GM21786 (cell line): Measurements from ENCODE around the gene ACTL8.

ENCODE experiments used
- ATAC-seq: cut with Tn5 transposase; IDR thresholded peaks from one replicate; pipeline ENCODE4 v1.9.1; 2021; ENCODE audit not compliant: unreplicated experiment

Gene ACTL8

GRCh38 chr1:17765444-17766411 lies 10.6 kb downstream of the ACTL8 start:
- no peak for ATAC-seq

- no peak for ATAC-seq
These were observed 13.6 kb downstream of the ACTL8 start for GRCh38 chr1:17768651-17769241.

GRCh38 chr1:17770983-17771382 lies 15.8 kb downstream of the ACTL8 start:
- no peak for ATAC-seq

GRCh38 chr1:17772615-17773212 lies 17.6 kb downstream of the ACTL8 start:
- no peak for ATAC-seq

DNA sequence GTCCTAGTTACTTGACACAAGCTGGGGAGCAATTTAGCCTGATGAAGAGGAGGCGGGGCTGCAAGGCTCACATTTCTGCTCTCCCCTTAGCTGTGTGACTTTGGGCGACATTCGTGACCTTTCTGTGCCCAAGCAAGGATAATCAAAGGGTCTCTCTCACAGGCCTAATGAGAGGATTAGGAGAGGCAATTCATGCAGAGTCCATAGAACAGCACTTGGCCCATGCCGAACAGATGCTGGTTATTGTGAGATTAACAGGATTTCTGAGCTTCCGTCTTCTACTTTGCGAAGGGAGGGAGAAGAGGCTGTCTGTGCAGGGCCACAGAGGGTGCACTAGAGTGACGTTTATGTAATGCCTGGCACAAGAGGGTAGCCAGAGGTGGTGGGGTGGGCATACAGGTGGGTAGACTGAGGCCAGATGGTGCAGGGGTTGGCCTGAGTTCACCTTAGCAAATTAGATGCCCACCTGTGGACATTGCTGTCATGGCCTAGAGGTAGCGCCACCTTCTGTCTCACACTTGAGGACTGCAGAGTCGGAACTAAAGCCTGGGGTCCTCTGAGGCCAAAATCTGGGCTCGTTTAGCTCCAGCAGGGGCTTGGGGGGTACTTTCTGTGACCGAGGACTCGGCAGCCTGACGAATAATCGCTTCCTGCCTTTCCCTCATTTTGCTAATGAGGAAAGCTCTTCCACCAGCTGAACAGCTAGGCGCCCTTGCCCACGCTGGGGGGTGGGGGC lies 18.6 kb downstream of the ACTL8 start:
- ATAC-seq: no peak

- no peak for ATAC-seq
These were observed 19.3 kb downstream of the ACTL8 start for GRCh38 chr1:17774452-17774851.

DNA sequence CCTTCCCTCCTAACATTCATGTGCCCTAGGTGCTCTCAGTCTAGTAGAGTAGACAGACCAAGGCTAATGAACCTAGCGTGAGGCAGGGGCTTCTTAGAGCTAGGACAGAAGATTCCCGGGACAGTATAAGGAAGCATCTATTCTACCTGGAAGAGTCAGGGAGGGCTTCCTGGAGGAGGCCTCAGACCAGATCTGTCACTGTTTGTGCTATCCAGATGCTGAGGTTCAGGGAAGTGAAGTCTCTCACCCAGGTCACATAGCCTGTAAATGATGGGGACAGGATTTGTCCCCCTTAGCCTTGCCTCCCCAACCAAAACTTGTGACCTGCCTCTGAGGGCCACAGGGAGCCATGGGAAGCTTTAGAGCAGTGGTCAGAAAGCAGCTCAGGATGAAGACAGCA lies 20.7 kb downstream of the ACTL8 start:
- ATAC-seq: no peak

GRCh38 chr1:17776426-17776825 lies 21.3 kb downstream of the ACTL8 start:
- no peak for ATAC-seq

GRCh38 chr1:17777330-17777729 lies 22.2 kb downstream of the ACTL8 start:
- ATAC-seq: no peak

DNA sequence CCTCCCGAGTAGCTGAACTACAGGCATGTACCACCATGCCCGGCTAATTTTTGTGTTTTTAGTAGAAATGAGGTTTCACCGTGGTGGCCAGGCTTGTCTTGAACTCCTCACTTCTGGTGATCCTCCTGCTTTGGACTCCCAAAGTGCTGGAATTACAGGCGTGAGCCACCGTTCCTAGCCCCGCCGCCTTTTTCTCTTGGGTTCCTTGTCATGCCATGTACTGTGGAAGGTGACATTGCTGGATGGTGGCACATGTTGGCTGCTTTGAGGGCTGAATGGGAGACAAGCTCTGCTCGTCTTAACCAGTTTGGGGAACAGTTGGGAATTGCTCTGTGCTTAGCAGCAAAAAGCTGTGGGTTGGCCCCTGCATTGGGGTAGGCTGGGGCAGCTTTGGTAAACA lies 22.7 kb downstream of the ACTL8 start:
- ATAC-seq: no peak

GRCh38 chr1:17780916-17781315 lies 25.8 kb downstream of the ACTL8 start:
- ATAC-seq: no peak

DNA sequence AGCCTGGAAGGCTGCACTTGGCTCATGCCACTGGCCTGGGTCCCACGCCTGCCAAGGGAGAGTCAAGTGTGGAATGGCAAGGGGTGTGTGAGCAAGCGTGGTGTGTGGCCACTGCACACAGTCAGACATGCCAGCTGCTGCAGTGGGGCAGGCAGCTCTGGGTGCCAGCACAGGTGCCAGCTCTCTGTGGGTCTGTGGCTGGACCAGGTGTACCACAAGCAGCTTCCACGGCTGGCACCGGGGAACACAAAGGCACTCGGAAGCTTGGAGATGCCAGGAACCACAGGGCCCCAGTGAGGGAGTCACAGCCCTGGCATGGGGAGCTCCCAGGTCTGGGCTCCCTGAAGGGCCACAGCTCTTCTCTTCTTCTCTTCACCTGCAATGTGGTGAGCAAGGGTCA lies 34.8 kb downstream of the ACTL8 start:
- ATAC-seq: no peak

DNA sequence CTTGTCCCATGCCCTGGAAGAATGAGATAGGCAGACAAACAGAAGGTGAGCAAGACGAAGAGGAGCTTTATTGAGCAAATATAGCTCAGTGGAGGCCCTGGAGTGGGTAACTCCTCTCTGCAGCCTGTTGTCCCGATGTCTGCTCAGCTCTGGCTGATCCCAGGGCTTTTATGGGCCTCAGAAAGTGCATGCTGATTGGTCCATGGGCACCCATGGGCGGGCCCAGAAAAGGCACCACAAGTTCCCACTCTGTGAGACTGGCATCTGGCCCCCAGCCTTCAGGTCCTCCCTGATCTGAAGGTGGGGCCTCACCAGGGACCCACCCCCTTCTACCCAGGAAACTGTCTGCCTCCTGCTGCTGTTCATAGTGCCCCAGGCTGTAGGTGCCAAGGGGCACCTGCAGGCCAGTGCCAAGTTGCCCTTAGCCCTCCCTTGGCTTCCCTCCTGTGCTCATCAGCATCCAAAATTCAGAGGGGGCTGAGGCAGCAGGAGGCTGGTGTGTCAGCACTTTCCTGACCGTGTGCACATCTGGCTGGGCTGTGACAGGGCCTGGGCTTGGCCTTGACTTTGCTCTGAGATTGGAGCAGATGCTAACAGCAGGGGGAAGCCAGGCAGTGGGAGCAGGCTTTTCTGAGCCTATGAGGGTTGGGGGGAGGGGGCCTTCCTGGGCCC lies 35.4 kb downstream of the ACTL8 start:
- ATAC-seq: no peak

GRCh38 chr1:17791055-17791390 lies 35.9 kb downstream of the ACTL8 start:
- no peak for ATAC-seq

GRCh38 chr1:17791480-17791879 lies 36.3 kb downstream of the ACTL8 start:
- ATAC-seq: no peak

DNA sequence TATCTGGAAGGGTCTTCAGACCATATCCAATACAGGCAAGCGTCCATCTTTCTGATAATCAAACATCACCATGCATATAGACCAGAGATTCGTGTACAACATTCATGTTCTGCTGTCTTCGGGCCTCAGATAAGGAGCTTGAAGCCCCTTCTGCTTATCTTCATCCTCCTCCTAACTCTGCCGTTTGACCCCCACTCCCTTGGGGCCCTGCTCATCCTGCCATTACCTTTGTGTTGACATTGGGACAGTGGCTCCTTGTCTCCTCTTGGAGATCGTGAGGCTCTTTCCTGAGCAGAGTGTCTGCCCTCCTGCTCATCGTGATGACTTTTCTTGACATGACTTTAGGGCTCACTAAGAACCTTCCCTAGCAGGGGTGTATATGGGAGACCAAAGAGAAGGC lies 37.3 kb downstream of the ACTL8 start:
- ATAC-seq: no peak

- ATAC-seq: no peak
These were observed 40.1 kb downstream of the ACTL8 start for GRCh38 chr1:17795081-17795809.

- no peak for ATAC-seq
These were observed 40.9 kb downstream of the ACTL8 start for GRCh38 chr1:17795836-17796645.

GRCh38 chr1:17797478-17797877 lies 42.3 kb downstream of the ACTL8 start:
- ATAC-seq: no peak
